Vagina (tissue), 2 donors: ENCODE measurements around the gene TRAPPC2L.

ENCODE experiments used
- POLR2A ChIP-seq, 2 donors: fragments of 450-650 bp; IDR thresholded peaks; one replicate each; pipeline ENCODE4 v1.6.1; 2017; ENCODE audit warnings: antibody characterized with exemption in 2 of 2, mild to moderate bottlenecking in 2 of 2, moderate library complexity in 2 of 2
- TF ChIP-seq, protein P1 (sequence below), 3 experiments: fragments of 450-650 bp in 2 of 3; fragments of 200-600 bp in 1 of 3; sonication (generic) in 1 of 3; IDR thresholded peaks; one replicate each; pipeline ENCODE4 v1.5.1; 2017 to 2019; ENCODE audit warnings: antibody characterized with exemption in 3 of 3, mild to moderate bottlenecking in 2 of 3, moderate library complexity in 2 of 3

DNA sequence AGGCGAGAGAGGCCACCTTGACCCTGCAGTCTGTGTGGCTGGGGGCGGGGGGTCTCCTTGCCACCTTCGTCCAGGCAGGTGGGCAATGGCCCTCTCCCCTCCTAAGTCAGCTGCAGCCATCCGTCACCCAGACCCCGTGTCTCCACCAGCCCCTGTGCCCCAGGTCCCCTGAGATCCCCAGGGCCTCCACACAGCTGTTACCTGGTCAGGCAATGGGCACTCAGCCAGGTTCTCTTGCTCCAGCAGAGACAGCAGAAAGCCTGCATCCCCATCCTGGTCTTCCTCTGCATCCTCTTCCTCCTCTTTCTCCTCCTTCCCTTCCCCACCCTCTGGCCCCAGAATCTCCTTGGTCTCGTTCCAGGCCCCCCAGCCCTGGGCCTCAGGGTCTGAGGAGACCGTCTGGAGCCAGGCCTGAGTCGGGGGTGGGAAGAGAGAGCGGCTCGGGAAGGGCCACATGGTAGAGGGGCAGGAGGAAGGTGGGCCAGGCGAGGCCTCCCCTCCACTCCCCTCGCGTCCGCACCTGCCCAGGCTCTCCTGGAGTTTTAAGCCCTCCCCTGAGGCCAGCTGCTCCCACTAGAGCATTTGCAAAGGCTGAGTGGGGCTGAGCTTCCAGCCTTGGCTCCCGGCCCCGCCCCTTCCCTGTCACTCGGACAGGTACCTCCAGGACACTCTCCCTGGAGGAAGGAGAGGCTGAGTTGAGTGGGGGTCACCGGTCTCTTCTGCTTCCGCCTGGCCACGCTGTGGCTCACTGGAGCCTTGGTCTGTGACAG is 9.4 kb downstream of the TRAPPC2L start, which contains the start of gene PABPN1L:
- TF ChIP-seq, protein P1, sequence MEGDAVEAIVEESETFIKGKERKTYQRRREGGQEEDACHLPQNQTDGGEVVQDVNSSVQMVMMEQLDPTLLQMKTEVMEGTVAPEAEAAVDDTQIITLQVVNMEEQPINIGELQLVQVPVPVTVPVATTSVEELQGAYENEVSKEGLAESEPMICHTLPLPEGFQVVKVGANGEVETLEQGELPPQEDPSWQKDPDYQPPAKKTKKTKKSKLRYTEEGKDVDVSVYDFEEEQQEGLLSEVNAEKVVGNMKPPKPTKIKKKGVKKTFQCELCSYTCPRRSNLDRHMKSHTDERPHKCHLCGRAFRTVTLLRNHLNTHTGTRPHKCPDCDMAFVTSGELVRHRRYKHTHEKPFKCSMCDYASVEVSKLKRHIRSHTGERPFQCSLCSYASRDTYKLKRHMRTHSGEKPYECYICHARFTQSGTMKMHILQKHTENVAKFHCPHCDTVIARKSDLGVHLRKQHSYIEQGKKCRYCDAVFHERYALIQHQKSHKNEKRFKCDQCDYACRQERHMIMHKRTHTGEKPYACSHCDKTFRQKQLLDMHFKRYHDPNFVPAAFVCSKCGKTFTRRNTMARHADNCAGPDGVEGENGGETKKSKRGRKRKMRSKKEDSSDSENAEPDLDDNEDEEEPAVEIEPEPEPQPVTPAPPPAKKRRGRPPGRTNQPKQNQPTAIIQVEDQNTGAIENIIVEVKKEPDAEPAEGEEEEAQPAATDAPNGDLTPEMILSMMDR (IDR thresholded peaks at IDR 0.05), result no peak
- no peak for TF ChIP-seq POLR2A (IDR thresholded peaks at IDR 0.05)
